HCEC 1CT (cell line): Measurements from ENCODE around the gene KPNB1.
A peak's percentile ranks its signal among the peaks of the same experiment; 100 is the strongest.

Experiments
- DNase-seq: peaks from one replicate; pipeline ENCODE4 v3.0.0-alpha.2; 2017

The KPNB1 gene

DNA sequence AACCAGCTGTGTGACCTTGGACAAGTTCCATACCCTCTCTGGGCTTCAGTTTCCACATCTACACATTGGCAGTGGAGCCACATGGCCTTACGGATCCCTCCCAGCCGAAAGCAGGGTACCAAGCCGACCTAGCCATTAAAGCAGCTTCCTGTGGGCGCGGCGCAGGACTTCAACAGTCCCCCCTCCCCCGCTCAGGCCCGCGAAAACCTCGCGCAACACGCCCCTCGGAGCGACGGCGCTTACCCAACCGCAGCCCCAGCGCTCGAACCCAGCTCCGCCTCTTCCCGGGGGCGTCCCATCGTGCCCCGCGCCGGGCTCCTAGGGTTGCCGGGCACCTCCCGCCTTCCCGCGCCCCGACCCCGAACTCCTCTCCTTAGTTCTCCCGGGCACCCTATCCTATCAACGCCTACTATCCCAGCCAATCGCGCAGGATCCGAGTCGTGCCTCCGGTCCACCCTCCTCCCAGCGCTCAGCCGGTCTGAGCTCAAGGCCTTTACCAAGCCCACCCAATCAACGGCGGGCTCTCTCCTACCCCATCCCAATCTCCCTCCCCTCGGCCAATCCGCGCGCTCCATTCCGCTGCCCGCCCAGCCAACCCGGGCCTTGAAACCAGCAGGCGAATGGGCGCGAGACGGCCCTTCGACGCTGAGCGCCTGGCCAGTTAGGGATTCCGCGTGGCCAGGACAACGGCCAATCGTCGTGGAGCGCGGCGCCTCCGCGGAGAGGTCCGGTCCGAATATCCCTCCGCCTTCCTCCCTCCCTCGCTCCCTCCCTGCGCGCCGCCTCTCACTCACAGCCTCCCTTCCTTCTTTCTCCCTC is at the start of gene KPNB1:
TSS of gene KPNB1 (plus strand) at position 767 of the 819 bp plus-strand sequence. CDS start 326 bp downstream, outside the sequence.
- peak; percentile 100 for DNase-seq

DNA sequence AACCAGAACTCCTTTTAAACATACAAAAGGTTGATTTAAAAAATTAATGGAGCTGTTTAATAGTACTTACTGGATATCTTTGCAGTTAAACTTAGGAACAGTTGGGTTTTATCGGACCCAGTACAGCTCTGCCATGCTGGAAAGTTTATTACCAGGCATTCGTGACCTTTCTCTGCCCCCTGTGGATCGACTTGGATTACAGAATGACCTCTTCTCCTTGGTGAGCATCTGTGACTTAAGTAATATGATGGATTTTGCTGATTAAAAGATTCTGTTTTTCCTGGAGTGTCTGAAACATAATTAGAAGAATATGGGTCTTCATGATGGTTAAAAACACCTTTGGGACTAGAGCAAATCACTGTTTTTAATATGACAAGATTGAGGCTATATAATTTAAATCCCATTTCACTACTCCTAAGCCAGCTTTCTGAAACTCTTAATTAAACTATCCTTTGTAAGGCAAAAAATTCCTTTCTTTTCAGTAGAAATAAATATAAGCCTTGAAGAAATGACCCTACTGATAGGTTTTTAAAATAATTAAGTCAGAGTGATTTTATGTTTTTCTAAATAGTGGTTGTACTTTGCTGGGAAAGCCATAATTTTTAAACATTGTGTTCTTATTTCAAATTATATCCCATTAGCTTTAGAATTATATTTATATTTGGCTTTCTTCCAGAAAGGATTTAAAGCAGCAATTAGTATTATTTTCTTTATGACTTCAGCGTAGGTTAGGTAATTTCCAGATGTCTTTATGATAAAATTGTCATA is 45.7 kb upstream of the KPNB1 start:
- DNase-seq = no peak

- peak; percentile 44 for DNase-seq
Observed at GRCh38 chr17:47604598-47604927, 45.2 kb upstream of the KPNB1 start.

GRCh38 chr17:47605011-47605410 is 44.7 kb upstream of the KPNB1 start:
- DNase-seq = peak; percentile 44

DNA sequence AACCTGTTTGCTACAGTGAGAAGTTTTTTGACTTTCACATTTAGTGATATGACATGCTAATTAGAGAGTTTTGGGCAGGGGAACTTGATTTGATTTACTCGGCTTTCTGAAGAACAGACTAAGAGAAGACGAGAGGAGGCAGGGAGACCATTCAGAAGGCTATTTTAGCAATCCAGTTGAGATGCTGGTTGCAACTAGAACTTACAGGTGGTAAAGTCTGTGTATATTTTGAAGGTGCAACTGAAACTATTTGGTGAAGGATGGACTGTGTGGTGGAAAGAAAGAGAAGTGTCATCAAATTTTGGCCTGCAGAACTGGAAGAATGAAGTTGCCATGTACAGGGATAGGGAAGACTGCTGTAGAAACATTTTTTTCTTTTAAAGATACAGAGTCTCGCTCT is 42.2 kb upstream of the KPNB1 start:
- DNase-seq = no peak

GRCh38 chr17:47611372-47612350 is 38.1 kb upstream of the KPNB1 start:
- DNase-seq = peak; percentile 61

DNA sequence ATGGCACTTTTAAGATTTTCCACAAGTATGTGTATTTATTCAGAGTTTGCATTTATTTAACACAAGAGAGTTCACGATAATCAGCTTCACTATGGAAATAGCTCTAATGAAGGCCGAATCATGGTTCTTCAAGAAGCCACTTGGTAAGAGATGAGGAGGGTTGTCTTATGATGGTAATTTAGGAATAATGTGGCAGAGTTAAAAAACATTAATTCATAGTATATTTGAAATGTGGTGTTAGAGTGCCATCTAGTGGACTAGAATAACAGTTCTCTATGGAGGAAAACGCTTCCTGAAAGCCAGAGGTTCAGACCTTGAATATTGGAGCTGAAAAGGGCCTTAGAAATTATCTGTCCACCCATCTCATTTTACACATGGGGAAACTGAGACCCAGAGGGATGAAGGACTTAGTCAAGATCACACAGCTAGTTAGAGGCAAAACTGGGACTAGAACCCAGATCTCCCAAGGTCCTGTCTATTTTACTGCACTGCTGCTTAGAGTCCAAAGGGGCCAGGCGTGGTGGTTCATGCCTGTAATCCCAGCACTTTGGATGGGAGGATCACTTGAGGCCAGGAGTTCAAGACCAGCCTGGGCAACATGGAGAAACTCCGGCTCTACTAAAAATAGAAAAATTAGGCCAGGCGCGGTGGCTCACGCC is 33.8 kb upstream of the KPNB1 start:
- peak; percentile 42 for DNase-seq

- no peak for DNase-seq
Observed at GRCh38 chr17:47618410-47618809, 31.3 kb upstream of the KPNB1 start.

- DNase-seq = no peak
Observed at GRCh38 chr17:47620503-47621245, 29.0 kb upstream of the KPNB1 start.

DNA sequence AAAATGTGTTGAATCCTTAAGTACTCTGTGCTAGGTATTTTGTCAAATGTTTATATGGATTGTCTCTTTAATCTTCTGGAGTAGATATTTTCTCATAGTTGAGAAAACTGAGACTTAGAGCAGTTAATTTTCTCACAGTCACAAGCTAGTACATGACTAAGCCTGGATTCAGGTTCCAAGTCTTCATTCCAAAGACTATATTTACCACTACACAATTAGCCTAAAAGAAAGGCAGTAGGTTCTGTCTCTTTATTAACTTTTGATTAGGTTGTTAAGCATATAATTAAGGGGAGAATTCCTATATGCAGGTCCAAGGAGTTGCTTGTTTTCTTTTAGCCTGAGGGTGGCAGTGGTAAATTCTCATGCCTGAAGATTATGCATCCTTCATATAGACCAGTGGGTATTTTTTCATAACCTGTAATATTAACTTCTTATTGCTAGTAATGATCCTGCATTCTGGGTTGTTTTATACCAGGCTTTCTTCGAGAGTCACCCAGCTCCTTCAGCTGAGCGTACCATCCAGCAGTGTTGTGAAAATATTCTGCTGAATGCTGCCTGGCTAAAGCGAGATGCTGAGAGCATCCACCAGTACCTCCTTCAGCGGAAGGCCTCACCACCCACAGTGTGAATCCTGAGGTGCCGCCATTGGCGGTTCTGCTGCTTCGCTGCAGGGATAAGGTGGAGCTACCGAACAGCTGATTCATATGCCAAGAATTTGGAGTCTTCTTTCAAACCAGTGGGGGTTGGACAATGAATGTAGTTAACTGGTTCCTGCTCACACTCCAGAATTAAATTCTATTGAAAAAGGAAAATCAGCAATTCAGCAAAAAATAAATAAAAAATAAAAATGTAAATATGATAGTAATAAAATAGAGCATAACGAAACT is 28.2 kb upstream of the KPNB1 start:
- peak; percentile 92 for DNase-seq

- no peak for DNase-seq
Observed at GRCh38 chr17:47622180-47622549, 27.6 kb upstream of the KPNB1 start.

DNA sequence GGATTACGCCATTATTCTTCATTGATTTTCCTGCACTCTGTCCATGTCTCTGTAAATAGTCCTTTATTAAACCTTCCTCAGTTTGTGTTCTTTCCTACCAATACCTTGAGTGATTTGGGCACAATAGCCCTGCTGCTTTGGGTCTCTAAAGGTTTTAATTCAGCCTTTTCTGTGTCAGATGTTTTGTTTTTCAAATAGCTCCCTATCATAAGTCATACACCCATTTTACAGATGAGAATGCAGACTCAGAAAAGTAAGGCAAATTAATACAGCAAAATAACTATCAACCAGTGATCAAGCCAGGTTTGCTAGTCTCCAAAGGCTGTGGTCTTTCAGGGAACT is 25.0 kb upstream of the KPNB1 start:
- no peak for DNase-seq

- no peak for DNase-seq
Observed at GRCh38 chr17:47628014-47628566, 21.6 kb upstream of the KPNB1 start.

- no peak for DNase-seq
Observed at GRCh38 chr17:47629826-47630225, 19.9 kb upstream of the KPNB1 start.

DNA sequence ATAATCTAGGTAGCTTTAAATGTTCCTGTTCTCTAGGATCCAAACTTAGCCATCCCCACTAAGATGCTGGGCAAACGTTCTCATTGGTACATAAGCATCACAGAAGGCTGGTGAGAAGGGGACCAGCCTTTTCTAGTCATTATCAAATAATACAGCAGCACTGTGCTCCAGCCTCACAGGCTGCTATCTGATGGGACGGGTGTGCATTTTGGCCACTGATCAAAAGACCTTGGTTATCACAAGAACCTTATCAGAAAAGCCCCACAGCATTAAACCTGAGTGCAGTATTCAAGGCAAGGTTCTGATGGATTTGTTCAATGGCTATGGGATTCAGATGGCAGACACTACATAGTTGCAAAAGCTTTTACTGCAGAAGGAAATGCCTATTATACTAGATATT is 19.1 kb upstream of the KPNB1 start:
- no peak for DNase-seq

GRCh38 chr17:47632991-47633390 is 16.7 kb upstream of the KPNB1 start:
- DNase-seq = no peak

GRCh38 chr17:47633996-47634395 is 15.7 kb upstream of the KPNB1 start:
- no peak for DNase-seq

DNA sequence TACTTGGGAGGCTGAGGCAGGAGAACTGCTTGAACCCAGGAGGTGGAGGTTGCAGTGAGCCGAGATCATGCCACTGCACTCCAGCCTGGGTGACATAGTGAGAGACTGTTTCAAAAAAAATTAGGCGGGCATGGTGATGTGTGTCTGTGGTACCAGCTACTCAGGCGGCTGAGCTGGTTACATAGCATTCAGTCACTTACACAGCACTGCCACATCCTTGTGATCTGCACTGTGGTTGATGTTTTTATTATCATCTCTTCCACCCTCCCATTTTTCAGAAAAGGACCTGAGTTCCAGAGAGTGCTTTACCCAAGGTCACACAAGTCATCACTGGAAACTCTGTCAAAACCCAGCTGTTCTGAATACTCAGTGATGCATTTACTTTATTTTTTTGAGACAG is 14.8 kb upstream of the KPNB1 start:
- no peak for DNase-seq

- DNase-seq = no peak
Observed at GRCh38 chr17:47635734-47636133, 14.0 kb upstream of the KPNB1 start.

DNA sequence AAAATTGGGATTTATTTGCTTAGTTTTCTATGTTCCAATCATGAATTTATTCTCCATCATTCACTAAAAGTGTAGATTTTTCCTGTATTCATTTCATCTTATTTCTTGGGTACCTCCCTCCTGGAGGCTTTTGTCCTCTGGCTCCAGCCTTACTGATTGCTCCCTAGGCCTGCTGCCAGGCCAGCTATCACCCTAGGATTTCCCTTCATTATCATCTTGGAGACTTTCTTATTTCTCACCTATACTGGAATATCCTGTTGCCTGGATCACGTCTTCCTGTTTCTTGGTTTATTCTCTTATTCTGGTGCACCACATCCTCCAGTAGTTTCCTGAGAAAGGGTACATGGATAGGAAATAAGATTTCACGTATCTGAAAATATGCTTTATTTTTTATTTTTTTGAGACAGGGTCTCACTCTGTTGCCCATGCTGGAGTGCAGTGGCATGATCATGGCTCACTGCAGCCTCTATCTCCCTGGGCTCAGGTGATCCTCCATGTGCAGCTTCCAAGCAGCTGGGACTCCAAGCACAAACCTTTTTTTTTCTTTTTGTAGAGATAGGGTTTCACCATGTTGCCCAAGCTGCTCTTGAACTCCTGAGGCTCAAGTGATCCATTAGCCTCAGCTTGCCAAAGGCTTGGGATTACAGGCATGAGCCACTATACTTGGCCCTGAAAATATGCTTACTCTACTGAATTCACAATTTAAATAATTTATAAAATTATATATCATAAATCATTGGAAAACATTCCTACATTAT is 13.3 kb upstream of the KPNB1 start:
- DNase-seq = no peak
